ENCODE measurements around the gene L3MBTL4. TPM values are rescaled to one million over a fixed set of nuclear protein-coding genes. Genes with fewer than 3 reads are reported as not detected.

L3MBTL4 gene
- total and polyA plus RNA-seq, 9 of the 15 experiments (the other 6 are each of a cell fraction or from before 2014, with no cell fraction given), result not detected

- peaks cover 5% of the 10 kb centered on the region; the same call in 1 of the 2 replicates for H3K9me3 ChIP-seq (replicated peaks; ENCODE audit: control insufficient read depth, insufficient read depth, low read depth, low read length)
- ChIA-PET POLR2A (no interaction called here), CTCF (ENCODE audit: low intra/inter-chr PET ratio) (no interaction called here)
- no TSS peak for BruUV-seq (replicated peaks)
- no peaks in the 10 kb centered on the region for H3K27me3 ChIP-seq (ENCODE audit: control insufficient read depth in 2 of 2, insufficient read depth in 2 of 2, low read length in 2 of 2)
- ATAC-seq (no peak), FAIRE-seq (no peak), DNase-seq (ENCODE audit: extremely low read depth in 1 of 4, low spot score in 3 of 4) (no peak)
- H3K36me3 ChIP-seq (ENCODE audit: control insufficient read depth, insufficient read depth, low read length), result no peaks in the 10 kb centered on the region
- H2AFZ ChIP-seq (ENCODE audit: low read depth, low read length), result no peak overlapping the region
- no peak overlapping the region for H3K4me2 ChIP-seq (ENCODE audit: insufficient read depth, low read length)
- H3K79me2 ChIP-seq (ENCODE audit: control insufficient read depth, insufficient read depth, low read length), result no peaks in the 10 kb centered on the region
- intact Hi-C loops (cut with micrococcal nuclease) (no loop called here), in situ Hi-C loops (cut with MboI) (no loop called here)
- no peak overlapping the region for H3K9ac ChIP-seq (ENCODE audit: insufficient read depth in 1 of 2, low read depth in 2 of 2, low read length in 2 of 2)
- no peaks in the 10 kb centered on the region for H4K20me1 ChIP-seq (replicated peaks; ENCODE audit: control insufficient read depth, insufficient read depth, low read length)
- H3K9me1 ChIP-seq (ENCODE audit: control insufficient read depth, insufficient read depth, low read length), result no peaks in the 10 kb centered on the region
- H3K4me1 ChIP-seq (replicated peaks in 1 of 2; ENCODE audit: control insufficient read depth in 2 of 2, insufficient read depth in 2 of 2, low read length in 2 of 2), result no peaks in the 10 kb centered on the region
- no peak overlapping the region for H3K4me3 ChIP-seq
- no peak overlapping the region for H3K27ac ChIP-seq (ENCODE audit: extremely low read depth, low read depth, low read length)
- TF ChIP-seq PURB (CRISPR knock-in tag; IDR thresholded peaks at IDR 0.05; ENCODE audit: low read depth) (no peak), GABPB2 (CRISPR knock-in tag; conservative IDR thresholded peaks at IDR 0.05) (no peak), ZKSCAN1 (IDR thresholded peaks at IDR 0.05; ENCODE audit: low read depth, low read length) (no peak), CTCF (IDR thresholded peaks at IDR 0.05 in 2 of 3, conservative IDR thresholded peaks at IDR 0.05 in 1 of 3; ENCODE audit: insufficient read depth in 2 of 3, low read depth in 1 of 3, low read length in 3 of 3) (no peak), UBTF (IDR thresholded peaks at IDR 0.05; ENCODE audit: borderline replicate concordance in 1 of 2, low read depth in 2 of 2, low read length in 2 of 2) (no peak), HSF4 (CRISPR knock-in tag; IDR thresholded peaks at IDR 0.05; ENCODE audit: borderline replicate concordance) (no peak), POLR2A (conservative IDR thresholded peaks at IDR 0.05) (no peak), SETDB1 (IDR thresholded peaks at IDR 0.05; ENCODE audit: low read length) (no peak), PHTF2 (CRISPR knock-in tag; IDR thresholded peaks at IDR 0.05) (no peak), MTA3 (IDR thresholded peaks at IDR 0.05; ENCODE audit: borderline replicate concordance) (no peak), ARID3B (CRISPR knock-in tag; IDR thresholded peaks at IDR 0.05; ENCODE audit: borderline replicate concordance) (no peak)
Measured at GRCh38 chr18:6204476-6204875, 210.2 kb downstream of the L3MBTL4 start.

Measured in K562 (cell line).